Measurements from ENCODE around the gene C1orf87.

Gene C1orf87

DNA sequence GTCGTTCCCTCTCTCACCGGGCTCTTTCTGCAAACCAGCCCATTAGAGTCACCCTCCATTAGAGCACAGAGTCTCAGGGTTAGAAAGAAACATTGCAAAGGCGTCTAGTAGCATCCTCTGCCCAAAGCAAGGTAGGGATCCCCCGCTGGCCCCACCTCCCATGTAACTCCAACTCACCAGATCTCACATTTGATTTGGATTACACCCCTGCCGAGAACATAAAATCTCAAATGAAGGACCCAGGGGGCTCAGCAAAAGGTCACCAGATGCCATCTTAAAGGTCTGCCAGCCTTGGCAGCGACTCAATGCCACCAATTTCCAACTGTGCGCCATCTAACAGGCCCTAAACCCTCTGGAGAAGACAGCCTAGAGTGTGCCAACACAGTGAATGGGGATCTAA is 14.1 kb downstream of the C1orf87 start:
- DNase-seq (ENCODE audit: low spot score) = no peak

- no peak for DNase-seq (ENCODE audit: low spot score)
These were observed 18.2 kb downstream of the C1orf87 start for GRCh38 chr1:60055336-60055735.

DNA sequence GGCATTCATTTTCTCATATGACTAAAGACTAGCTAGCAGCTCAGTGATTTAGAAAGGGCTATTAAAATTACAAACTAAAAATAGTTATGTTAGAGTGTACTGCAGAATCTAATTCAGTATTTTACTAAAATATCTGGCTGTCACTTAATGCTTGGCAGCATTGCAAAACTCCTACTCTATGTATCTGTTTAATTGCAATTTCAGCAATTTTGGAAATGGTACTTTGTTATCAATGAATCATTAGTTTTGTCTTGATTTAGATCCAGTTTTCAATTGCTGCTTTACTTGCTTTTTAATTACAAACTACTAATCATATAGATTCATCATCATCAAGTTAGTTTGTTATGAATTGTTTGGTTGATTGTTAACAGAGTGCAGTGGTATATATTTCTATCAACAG is 19.2 kb downstream of the C1orf87 start:
- no peak for DNase-seq (ENCODE audit: low spot score)

- DNase-seq (ENCODE audit: low spot score) = no peak
These were observed 21.0 kb downstream of the C1orf87 start for GRCh38 chr1:60052601-60053000.

DNA sequence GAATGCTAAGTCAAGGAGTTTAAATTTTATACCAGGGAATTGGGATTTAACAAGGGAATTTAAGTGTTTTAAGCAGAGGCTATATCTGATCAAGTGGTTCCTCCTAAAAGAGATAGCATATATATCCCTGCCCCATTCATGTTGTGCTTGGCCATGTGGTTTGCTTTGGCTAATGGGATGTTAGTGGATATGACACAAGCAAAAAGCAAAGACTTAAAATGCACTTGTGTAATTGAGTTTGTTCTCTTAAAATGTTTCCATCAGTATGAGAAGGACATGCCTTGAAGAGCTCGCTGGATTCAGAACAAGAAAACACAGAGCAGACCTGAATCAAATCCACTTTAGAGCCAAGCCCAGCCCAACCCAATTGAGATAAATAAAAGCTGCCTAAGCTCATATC is 22.4 kb downstream of the C1orf87 start:
- no peak for DNase-seq (ENCODE audit: low spot score)

- DNase-seq (ENCODE audit: low spot score) = no peak
These were observed 24.4 kb downstream of the C1orf87 start for GRCh38 chr1:60049188-60049587.

GRCh38 chr1:60044881-60045280 is 28.7 kb downstream of the C1orf87 start:
- DNase-seq (ENCODE audit: low spot score) = no peak

GRCh38 chr1:60041783-60042182 is 31.8 kb downstream of the C1orf87 start:
- no peak for DNase-seq (ENCODE audit: low spot score)

GRCh38 chr1:60037669-60038068 is 35.9 kb downstream of the C1orf87 start:
- DNase-seq (ENCODE audit: low spot score) = no peak

- DNase-seq (ENCODE audit: low spot score) = no peak
These were observed 36.6 kb downstream of the C1orf87 start for GRCh38 chr1:60036856-60037460.

- no peak for DNase-seq (ENCODE audit: low spot score)
These were observed 37.6 kb downstream of the C1orf87 start for GRCh38 chr1:60035921-60036320.

DNA sequence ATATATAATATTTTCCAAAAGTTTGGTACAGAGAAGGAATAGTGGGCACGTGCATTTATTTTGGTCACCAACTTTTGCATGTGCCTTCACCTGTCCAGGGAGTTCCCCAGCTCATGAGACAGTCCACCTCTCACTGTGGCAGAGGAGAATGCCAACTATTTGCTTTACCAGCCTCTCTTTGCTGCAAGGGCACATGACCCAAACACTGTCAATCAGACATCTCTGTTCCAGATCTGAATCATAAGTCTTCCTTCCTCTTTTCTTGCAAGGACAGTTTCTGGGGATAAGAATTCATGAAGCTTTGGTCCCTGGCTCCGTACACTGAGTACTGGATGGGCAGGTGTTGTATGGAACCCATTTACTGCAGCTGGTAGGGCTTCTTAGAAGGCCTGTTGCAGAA is 38.6 kb downstream of the C1orf87 start:
- no peak for DNase-seq (ENCODE audit: low spot score)

- no peak for DNase-seq (ENCODE audit: low spot score)
These were observed 40.5 kb downstream of the C1orf87 start for GRCh38 chr1:60033066-60033465.

DNA sequence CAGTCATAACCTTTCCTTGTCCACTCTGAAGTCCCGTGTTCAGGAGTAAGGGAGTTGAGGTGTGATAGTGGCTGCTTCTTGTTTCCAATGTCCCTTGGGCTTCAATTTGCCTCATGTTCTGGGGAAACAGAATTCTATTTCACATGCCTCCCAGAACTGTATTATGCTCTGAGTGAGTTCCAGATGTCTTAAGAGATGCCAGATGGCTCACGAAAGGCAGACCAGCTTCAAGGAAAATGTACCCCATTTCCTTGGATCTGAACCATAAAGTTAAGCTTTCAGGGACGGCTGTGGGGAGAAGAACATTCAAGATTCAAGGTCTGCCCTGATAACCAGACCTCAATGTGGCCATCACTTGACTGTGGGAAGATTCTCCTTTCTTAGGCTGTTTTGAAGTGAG is 42.4 kb downstream of the C1orf87 start:
- DNase-seq (ENCODE audit: low spot score) = no peak

DNA sequence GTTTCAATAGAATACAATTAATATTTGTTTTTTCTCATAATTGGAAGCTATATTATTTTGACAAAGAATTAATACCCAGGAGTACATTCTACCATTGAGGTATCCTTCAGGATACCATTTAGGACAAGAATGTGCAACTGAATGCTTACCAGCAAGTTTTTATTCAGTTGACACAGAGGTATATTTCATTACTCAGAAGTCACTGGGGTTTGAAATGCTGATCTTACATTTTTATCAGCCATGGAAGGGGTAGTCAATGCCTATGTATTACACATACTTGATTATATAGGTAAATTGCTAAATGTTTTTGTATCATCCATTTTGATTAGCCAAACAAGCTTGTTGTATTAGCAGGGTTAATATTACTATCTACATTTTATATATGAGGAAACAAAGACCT is 48.0 kb downstream of the C1orf87 start:
- no peak for DNase-seq (ENCODE audit: low spot score)

DNA sequence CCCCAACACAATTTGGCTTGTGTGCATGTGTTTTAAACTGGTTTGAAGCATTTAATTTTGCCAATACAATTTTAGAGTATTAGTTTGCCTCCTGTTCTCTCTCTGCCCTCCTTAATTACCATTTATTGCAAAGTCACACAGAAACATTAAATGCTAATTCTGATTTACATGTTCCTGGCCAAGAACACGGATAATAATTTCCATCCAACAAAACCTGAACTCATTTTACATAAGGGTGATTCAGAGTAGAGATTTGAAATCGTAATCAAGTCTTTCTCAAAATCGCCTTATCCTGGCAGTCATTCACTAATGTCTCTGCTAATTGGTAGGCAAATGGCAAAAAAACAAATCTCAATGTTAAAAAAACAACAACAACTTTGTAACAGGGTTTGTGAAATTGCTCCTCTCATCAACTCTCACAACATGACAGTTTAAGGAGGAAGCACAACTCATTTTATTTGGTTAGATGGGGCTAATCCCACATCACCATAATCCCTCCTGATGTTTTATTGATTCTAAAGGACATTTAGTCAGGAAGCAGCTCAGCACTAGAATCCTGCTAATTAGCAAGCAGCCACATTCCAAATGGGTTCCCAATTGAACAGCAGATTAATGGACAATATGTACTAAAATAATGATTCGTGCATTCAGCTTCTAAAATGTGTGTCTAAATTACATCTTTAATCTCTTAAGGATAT is 55.9 kb downstream of the C1orf87 start:
- DNase-seq (ENCODE audit: low spot score) = no peak

GRCh38 chr1:60010690-60011089 is 62.9 kb downstream of the C1orf87 start:
- DNase-seq (ENCODE audit: low spot score) = no peak

GRCh38 chr1:60008500-60008899 is 65.1 kb downstream of the C1orf87 start:
- DNase-seq (ENCODE audit: low spot score) = no peak

- DNase-seq (ENCODE audit: low spot score) = no peak
These were observed 72.9 kb downstream of the C1orf87 start for GRCh38 chr1:60000625-60001024.

- DNase-seq (ENCODE audit: low spot score) = no peak
These were observed 73.8 kb downstream of the C1orf87 start for GRCh38 chr1:59999746-60000145.

- no peak for DNase-seq (ENCODE audit: low spot score)
These were observed 74.6 kb downstream of the C1orf87 start for GRCh38 chr1:59999006-59999405.

DNA sequence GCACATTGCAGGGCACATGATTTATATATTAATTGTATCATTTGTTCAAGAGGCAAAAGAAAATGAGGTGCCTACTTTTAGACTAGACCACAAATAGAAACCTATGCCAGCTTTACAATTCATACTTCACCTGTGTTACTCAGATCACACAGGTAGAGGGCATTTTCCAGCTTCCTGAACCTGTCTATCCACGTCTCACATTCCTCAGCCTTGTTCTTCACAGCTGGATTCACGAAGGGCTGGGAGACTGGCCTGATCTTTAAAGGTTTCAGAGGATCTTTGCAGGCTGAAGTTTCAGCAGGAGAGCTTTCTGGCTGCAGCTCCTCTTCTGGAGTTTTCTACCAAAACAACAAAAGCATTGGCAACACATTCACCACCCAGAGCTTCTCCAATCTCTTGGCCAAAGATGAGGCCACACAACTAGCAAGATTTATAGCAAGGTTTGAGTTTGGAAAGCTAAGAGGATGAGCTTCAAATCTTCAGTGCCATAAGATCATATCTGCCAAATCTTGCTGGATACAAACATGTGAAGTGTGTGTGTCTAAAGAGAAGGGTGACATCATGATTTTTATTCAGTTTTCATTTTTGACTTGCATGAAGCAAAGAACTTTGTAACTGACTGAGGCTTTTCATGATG is 76.0 kb downstream of the C1orf87 start:
- no peak for DNase-seq (ENCODE audit: low spot score)

GRCh38 chr1:59994302-59995198 is 79.0 kb downstream of the C1orf87 start:
- no peak for DNase-seq (ENCODE audit: low spot score)

Measured in NAMALWA (cell line).